C4-2B (cell line): Measurements from ENCODE around the gene OPCML.

Experiments
- CTCF ChIP-seq: fragments of 450-650 bp; conservative IDR thresholded peaks from 2 replicates; pipeline ENCODE4 v1.5.1; 2017; ENCODE audit warnings: mild to moderate bottlenecking
- ZFX ChIP-seq: fragments of 450-650 bp; IDR thresholded peaks from 2 replicates; pipeline ENCODE4 v1.6.1; 2017

DNA sequence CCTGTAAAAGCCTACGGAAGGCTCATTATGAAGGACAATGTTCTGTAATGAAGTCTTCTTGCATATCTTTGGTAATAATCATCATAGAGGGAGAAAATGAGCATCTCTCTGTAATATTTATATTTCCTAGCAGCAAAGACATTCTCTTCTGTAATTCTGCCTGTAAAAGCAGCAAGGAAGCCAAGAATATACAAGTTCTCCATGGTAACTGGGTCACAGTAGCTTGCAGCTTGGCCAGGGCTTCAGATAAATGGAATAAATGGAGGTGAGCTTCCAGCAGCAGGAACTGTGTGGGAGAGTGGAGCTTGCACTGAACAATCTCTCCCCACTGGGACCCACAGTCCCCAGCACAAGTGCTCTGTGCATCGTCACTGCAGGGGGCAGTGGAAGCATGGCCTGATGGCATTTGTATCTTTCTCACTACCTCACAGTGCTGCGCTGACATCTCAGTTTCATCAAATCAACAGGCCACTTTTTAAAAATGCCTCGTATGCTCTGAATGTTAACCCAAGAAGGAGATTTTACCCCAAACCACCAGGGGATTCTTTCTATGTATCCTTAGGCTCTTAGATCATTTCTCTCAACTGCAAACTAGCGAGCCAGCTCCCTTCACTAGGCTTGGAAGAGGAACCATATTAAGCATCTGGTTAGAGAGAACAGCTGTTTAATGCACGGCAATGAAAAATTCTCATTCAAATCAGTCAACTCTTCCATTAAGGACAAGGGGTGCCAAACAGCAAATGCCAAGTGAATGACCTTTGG lies 1059.7 kb downstream of the OPCML start:
- TF ChIP-seq CTCF (no peak), ZFX (no peak)
